A673 (cell line): ENCODE measurements around the gene ATXN10. TPM values are rescaled to one million over a fixed set of nuclear protein-coding genes. Genes with fewer than 3 reads are reported as not detected.

Source experiments
- BruUV-seq: library from RNA; stranded (reverse); fragments of 400-500 nt; replicated peaks from 2 replicates; lab custom pipeline; 2021; lab: Mats Ljungman, UMichigan
- CTCF ChIA-PET: fragments of 300-600 bp; sonication (Branson Sonifier 250); formaldehyde crosslinking; loops from one replicate; lab custom pipeline; 2022; ENCODE audit warnings: antibody characterized with exemption; lab: Charles Lee
- POLR2A ChIA-PET: fragments of 300-600 bp; sonication (Branson Sonifier 250); formaldehyde crosslinking; loops from one replicate; lab custom pipeline; 2022; ENCODE audit warnings: antibody characterized with exemption; ENCODE audit not compliant: low non-redundant PET; lab: Charles Lee
- DNase-seq: peaks from one replicate; pipeline ENCODE4 v3.0.0-alpha.2; 2015; ENCODE audit warnings: low spot score
- H3K27ac ChIP-seq: fragments of 200-600 bp; sonication (generic); 2 replicates; pipeline ENCODE4 v1.5.1; 2016; ENCODE audit warnings: mixed run types, low read depth, mild to moderate bottlenecking, mixed read lengths, antibody characterized with exemption, low read length; ENCODE audit not compliant: poor library complexity, severe bottlenecking
- H3K27me3 ChIP-seq: fragments of 200-600 bp; sonication (generic); replicated peaks from 2 replicates; pipeline ENCODE4 v1.6.1; 2017; ENCODE audit warnings: mixed run types, low read depth, mild to moderate bottlenecking, mixed read lengths, antibody characterized with exemption, low read length; ENCODE audit not compliant: insufficient read depth, poor library complexity
- H3K36me3 ChIP-seq: fragments of 200-600 bp; sonication (generic); 2 replicates; pipeline ENCODE4 v1.6.1; 2016; ENCODE audit warnings: mixed run types, mild to moderate bottlenecking, mixed read lengths, antibody characterized with exemption, low read length; ENCODE audit not compliant: insufficient read depth, poor library complexity, severe bottlenecking
- H3K4me1 ChIP-seq: fragments of 200-600 bp; sonication (generic); 2 replicates; pipeline ENCODE4 v1.6.1; 2017; ENCODE audit warnings: mixed run types, mild to moderate bottlenecking, mixed read lengths, antibody characterized with exemption, low read length; ENCODE audit not compliant: insufficient read depth, poor library complexity, severe bottlenecking
- H3K4me3 ChIP-seq: fragments of 200-600 bp; sonication (generic); 2 replicates; pipeline ENCODE4 v1.5.1; 2016; ENCODE audit warnings: low read depth, mixed run types, mild to moderate bottlenecking, mixed read lengths, low read length; ENCODE audit not compliant: poor library complexity, severe bottlenecking
- H3K9me3 ChIP-seq: fragments of 200-600 bp; sonication (generic); 2 replicates; pipeline ENCODE4 v1.6.1; 2016; ENCODE audit warnings: mixed run types, low read depth, mild to moderate bottlenecking, mixed read lengths, antibody characterized with exemption, low read length; ENCODE audit not compliant: poor library complexity, severe bottlenecking
- EZH2 ChIP-seq: fragments of 200-600 bp; sonication (generic); IDR thresholded peaks from 2 replicates; pipeline ENCODE4 v1.6.1; 2017; ENCODE audit warnings: borderline replicate concordance, low read depth, mild to moderate bottlenecking, mixed read lengths, antibody characterized with exemption, low read length; ENCODE audit not compliant: poor library complexity, severe bottlenecking
- intact Hi-C: fragments of 100-400 bp; cut with micrococcal nuclease; formaldehyde crosslinking; loops from one replicate; pipeline ENCODE4 v1.10.0; 2022; ENCODE audit not compliant: unreplicated experiment
- total RNA-seq: library from RNA; stranded (reverse); gene quantifications from 2 replicates; pipeline ENCODE4 v1.2.3, GENCODE V29; 2021
- TF ChIP-seq, protein P1 (sequence below): fragments of 300-800, 200-600 bp; sonication (generic); conservative IDR thresholded peaks from 2 replicates; pipeline ENCODE4 v1.5.1; 2017; ENCODE audit warnings: low read depth, mild to moderate bottlenecking, antibody characterized with exemption, low read length, moderate library complexity, mixed read lengths

The ATXN10 gene
- total RNA-seq, 1 experiment from 2014 or later: 294 TPM

DNA sequence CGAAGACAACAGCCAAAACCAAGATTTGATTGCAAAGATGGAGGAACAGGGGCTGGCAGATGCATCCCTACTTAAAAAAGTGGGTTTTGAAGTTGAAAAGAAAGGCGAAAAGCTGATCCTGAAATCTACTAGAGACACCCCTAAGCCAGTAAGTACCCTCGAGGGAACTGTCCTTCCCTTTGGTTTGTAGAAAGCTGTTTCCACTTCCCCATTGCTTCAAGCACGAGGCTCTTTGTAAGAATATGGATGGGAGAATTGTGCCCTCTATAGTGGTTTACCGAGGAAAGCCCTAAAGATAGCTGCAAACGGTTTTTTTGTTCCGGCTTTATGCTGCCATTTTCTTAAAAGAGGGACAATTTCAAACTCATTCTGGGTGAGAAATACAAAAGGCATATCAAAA lies 171.4 kb downstream of the ATXN10 start:
- DNase-seq: no peak
- Histone ChIP-seq H3K9me3 (no peaks in the 10 kb centered on the region), H3K4me1 (peaks cover 8% of the 10 kb centered on the region), H3K27me3 (no peaks in the 10 kb centered on the region), H3K4me3 (no peak overlapping the region), H3K36me3 (peaks cover 1% of the 10 kb centered on the region), H3K27ac (no peak overlapping the region)
- POLR2A ChIA-PET: no interaction called here
- no peak for TF ChIP-seq EZH2
- TF ChIP-seq, protein P1, sequence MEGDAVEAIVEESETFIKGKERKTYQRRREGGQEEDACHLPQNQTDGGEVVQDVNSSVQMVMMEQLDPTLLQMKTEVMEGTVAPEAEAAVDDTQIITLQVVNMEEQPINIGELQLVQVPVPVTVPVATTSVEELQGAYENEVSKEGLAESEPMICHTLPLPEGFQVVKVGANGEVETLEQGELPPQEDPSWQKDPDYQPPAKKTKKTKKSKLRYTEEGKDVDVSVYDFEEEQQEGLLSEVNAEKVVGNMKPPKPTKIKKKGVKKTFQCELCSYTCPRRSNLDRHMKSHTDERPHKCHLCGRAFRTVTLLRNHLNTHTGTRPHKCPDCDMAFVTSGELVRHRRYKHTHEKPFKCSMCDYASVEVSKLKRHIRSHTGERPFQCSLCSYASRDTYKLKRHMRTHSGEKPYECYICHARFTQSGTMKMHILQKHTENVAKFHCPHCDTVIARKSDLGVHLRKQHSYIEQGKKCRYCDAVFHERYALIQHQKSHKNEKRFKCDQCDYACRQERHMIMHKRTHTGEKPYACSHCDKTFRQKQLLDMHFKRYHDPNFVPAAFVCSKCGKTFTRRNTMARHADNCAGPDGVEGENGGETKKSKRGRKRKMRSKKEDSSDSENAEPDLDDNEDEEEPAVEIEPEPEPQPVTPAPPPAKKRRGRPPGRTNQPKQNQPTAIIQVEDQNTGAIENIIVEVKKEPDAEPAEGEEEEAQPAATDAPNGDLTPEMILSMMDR: no peak
- CTCF ChIA-PET: no interaction called here
- no TSS peak for BruUV-seq
- intact Hi-C loops: no loop called here

DNA sequence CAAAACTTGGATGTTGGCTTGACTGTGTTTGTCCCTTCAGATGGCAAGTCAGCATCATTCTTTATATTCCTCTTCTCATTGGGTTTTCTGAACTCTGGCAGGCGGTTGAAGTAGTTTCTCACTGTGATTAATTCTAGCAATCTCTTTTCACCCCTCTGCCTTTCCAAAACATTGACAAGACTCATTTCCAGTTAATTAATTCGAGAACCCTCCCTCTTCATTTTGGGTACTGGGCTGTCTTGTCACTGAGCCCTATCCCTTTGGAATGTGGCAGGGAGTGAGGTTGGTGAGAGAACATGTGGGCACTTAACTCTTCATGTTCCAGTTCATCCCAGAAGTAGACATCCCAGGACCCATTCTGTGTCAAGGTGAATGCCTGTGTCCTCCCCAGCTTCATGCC lies 172.4 kb downstream of the ATXN10 start:
- H3K27ac ChIP-seq: no peak overlapping the region
- CTCF ChIA-PET: no interaction called here
- H3K36me3 ChIP-seq: peaks cover 2% of the 10 kb centered on the region
- H3K27me3 ChIP-seq: no peaks in the 10 kb centered on the region
- POLR2A ChIA-PET: no interaction called here
- TF ChIP-seq, protein P1: no peak
- no peak for TF ChIP-seq EZH2
- H3K4me1 ChIP-seq: peaks cover 8% of the 10 kb centered on the region
- no TSS peak for BruUV-seq
- intact Hi-C loops: no loop called here
- no peak overlapping the region for H3K4me3 ChIP-seq
- no peak for DNase-seq
- H3K9me3 ChIP-seq: no peaks in the 10 kb centered on the region

DNA sequence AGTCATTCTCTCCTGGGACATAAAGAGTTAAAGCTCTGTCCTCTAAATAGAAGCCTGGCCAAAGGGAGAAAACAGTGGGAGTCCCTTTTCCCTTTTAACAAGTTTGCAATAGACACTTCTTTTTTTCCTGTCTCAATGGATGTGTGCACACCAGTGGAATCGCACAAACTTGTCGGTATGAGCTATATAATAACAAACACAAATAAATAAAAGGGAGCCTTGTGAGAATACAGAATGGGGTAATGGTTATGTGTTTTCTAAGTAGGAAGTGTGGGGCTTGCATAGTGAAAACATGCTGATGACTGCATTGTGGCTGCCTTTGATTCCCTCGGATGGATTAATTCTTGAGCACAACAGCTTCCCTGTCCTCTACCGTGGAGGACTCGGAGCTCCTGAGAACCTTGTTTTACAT lies 173.4 kb downstream of the ATXN10 start:
- H3K9me3 ChIP-seq: no peaks in the 10 kb centered on the region
- H3K36me3 ChIP-seq: peaks cover 2% of the 10 kb centered on the region
- no peak overlapping the region for H3K4me3 ChIP-seq
- BruUV-seq: no TSS peak
- DNase-seq: no peak
- no peak for TF ChIP-seq EZH2
- TF ChIP-seq, protein P1: no peak
- no peaks in the 10 kb centered on the region for H3K27me3 ChIP-seq
- peaks cover 8% of the 10 kb centered on the region for H3K4me1 ChIP-seq
- POLR2A ChIA-PET: no interaction called here
- intact Hi-C loops: no loop called here
- CTCF ChIA-PET: interaction anchor here (0.9 kb wide), 1 partner anchor 18 kb away, joined by 3 read pairs; no protein-coding TSS in a partner anchor
- no peak overlapping the region for H3K27ac ChIP-seq
